Endothelial cell of umbilical vein (primary cell): ENCODE data around the gene ZNG1B.
"Not testable (repeated sequence)": the region's sequence is repeated elsewhere in the genome, so short reads cannot be mapped to it uniquely, and the experiment has no call there.

Experiments used
- EZH2 ChIP-seq: IDR thresholded peaks from 2 replicates; pipeline ENCODE4 v1.6.1; 2012; ENCODE audit warnings: borderline replicate concordance, low read depth, mild to moderate bottlenecking, moderate library complexity, low read length, inconsistent platforms; ENCODE audit not compliant: severe bottlenecking
- GATA2 ChIP-seq: IDR thresholded peaks from 2 replicates; pipeline ENCODE4 v1.7.0; 2011; ENCODE audit warnings: low read depth, mild to moderate bottlenecking, moderate library complexity, mixed read lengths, low read length; ENCODE audit not compliant: insufficient read length, insufficient read depth
- POLR2A ChIP-seq: IDR thresholded peaks from 2 replicates; pipeline ENCODE4 v1.6.1; 2012; ENCODE audit warnings: low read depth, mild to moderate bottlenecking, control low read depth, low read length
- POLR2AphosphoS5 ChIP-seq: IDR thresholded peaks from 2 replicates; pipeline ENCODE4 v1.6.1; 2012; ENCODE audit warnings: low read depth, mild to moderate bottlenecking, control low read depth, low read length, moderate library complexity; ENCODE audit not compliant: insufficient read depth
- TF ChIP-seq, protein P1 (sequence below), 2 donors: IDR thresholded peaks; 1 replicate in 1 of 2; 2 replicates in 1 of 2; pipeline ENCODE4 v1.5.1; 2011; ENCODE audit warnings: low read length in 2 of 2, mild to moderate bottlenecking in 2 of 2, moderate library complexity in 2 of 2, control low read depth in 1 of 2, inconsistent platforms in 1 of 2, low read depth in 1 of 2; ENCODE audit not compliant: insufficient read depth in 1 of 2; ENCODE audit errors: extremely low read depth in 1 of 2

DNA sequence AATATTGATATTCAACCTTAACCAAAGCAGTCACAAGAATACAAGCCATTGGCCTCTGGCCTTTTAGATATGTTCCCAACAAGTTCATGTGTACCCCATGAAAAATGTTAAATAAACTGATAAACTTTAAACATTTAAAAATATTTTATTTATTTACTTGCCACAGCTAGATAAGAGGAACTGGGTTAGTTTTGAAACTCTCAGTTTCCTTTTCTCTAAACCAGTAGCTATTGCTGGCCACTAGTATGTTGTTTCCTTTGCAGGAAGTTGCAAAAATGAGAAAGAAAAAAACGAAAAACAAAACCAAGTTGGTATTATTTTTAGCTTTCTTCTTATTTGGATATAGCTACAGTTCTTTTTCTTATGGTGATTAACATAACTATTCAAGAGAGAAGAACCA is 5.7 kb upstream of the ZNG1B start:
- TF ChIP-seq GATA2, EZH2, POLR2AphosphoS5, POLR2A: not testable (repeated sequence)
- TF ChIP-seq, protein P1, sequence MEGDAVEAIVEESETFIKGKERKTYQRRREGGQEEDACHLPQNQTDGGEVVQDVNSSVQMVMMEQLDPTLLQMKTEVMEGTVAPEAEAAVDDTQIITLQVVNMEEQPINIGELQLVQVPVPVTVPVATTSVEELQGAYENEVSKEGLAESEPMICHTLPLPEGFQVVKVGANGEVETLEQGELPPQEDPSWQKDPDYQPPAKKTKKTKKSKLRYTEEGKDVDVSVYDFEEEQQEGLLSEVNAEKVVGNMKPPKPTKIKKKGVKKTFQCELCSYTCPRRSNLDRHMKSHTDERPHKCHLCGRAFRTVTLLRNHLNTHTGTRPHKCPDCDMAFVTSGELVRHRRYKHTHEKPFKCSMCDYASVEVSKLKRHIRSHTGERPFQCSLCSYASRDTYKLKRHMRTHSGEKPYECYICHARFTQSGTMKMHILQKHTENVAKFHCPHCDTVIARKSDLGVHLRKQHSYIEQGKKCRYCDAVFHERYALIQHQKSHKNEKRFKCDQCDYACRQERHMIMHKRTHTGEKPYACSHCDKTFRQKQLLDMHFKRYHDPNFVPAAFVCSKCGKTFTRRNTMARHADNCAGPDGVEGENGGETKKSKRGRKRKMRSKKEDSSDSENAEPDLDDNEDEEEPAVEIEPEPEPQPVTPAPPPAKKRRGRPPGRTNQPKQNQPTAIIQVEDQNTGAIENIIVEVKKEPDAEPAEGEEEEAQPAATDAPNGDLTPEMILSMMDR (IDR thresholded peaks at IDR 0.05; ENCODE audit: extremely low read depth in 1 of 2, insufficient read depth in 1 of 2, low read depth in 1 of 2, low read length in 2 of 2) = not testable (repeated sequence)
